Testis (tissue), 2 donors: Measurements from ENCODE around the gene ODAD3.
"Not testable (repeated sequence)": the region's sequence is repeated elsewhere in the genome, so short reads cannot be mapped to it uniquely, and the experiment has no call there.

ENCODE experiments used
- POLR2A ChIP-seq: fragments of 450-650 bp; IDR thresholded peaks from one replicate; pipeline ENCODE4 v1.6.1; 2017; ENCODE audit warnings: antibody characterized with exemption, mild to moderate bottlenecking, moderate library complexity
- TF ChIP-seq, protein P1 (sequence below), 3 experiments: fragments of 450-650 bp in 2 of 3; fragments of 200-600 bp in 1 of 3; sonication (generic) in 1 of 3; IDR thresholded peaks; one replicate each; pipeline ENCODE4 v1.5.1; 2016 to 2019; ENCODE audit warnings: antibody characterized with exemption in 3 of 3, mild to moderate bottlenecking in 2 of 3, moderate library complexity in 1 of 3

DNA sequence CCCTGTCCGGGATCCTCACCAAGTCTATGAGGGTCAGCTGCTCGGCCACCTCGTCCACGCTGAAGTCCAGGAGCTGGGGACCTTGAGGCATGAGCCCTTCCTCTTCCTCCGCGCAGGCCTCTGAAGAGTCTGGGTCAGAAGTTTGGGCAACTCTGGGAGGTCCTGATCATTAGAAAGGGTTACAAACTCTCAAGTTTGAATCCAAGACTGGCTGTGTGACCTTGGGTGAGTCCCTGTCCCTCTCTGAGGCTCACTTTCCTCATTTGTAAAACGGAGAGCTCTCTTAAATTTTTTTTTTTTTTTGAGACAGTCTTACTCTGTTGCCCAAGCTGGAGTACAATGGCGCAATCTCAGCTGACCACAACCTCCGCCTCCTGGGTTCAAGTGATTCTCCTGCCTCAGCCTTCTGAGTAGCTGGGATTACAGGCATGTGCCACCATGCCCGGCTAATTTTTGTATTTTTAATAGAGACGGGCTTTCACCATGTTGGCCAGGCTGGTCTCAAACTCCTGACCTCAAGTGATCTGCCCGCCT, 28.2 kb downstream of the ODAD3 start:
- TF ChIP-seq, protein P1, sequence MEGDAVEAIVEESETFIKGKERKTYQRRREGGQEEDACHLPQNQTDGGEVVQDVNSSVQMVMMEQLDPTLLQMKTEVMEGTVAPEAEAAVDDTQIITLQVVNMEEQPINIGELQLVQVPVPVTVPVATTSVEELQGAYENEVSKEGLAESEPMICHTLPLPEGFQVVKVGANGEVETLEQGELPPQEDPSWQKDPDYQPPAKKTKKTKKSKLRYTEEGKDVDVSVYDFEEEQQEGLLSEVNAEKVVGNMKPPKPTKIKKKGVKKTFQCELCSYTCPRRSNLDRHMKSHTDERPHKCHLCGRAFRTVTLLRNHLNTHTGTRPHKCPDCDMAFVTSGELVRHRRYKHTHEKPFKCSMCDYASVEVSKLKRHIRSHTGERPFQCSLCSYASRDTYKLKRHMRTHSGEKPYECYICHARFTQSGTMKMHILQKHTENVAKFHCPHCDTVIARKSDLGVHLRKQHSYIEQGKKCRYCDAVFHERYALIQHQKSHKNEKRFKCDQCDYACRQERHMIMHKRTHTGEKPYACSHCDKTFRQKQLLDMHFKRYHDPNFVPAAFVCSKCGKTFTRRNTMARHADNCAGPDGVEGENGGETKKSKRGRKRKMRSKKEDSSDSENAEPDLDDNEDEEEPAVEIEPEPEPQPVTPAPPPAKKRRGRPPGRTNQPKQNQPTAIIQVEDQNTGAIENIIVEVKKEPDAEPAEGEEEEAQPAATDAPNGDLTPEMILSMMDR (IDR thresholded peaks at IDR 0.05), result not testable (repeated sequence)
- TF ChIP-seq POLR2A, result not testable (repeated sequence)
